HG03103 (cell line): Measurements from ENCODE around the gene DDX52.
"Not testable (repeated sequence)": the region's sequence is repeated elsewhere in the genome, so short reads cannot be mapped to it uniquely, and the experiment has no call there.

ENCODE experiments used
- ATAC-seq: cut with Tn5 transposase; IDR thresholded peaks from one replicate; pipeline ENCODE4 v1.9.1; 2021; ENCODE audit warnings: low read depth; ENCODE audit not compliant: unreplicated experiment

The DDX52 gene

GRCh38 chr17:37643118-37643766 lies at the start of gene DDX52:
TSS of gene DDX52 (minus strand) at chr17:37643446. CDS start at chr17:37643420, 26 bp downstream.
- ATAC-seq, result peak; percentile 74

- no peak for ATAC-seq
Measured at GRCh38 chr17:37691807-37692206, 48.6 kb upstream of the DDX52 start.

- no peak for ATAC-seq
Measured at GRCh38 chr17:37689317-37689716, 46.1 kb upstream of the DDX52 start.

- no peak for ATAC-seq
Measured at GRCh38 chr17:37683454-37683984, 40.3 kb upstream of the DDX52 start.

- ATAC-seq, result no peak
Measured at GRCh38 chr17:37682007-37682406, 38.8 kb upstream of the DDX52 start.

- ATAC-seq, result not testable (repeated sequence)
Measured at GRCh38 chr17:37679995-37680394, 36.7 kb upstream of the DDX52 start.

- ATAC-seq, result no peak
Measured at GRCh38 chr17:37678036-37678435, 34.8 kb upstream of the DDX52 start.

- ATAC-seq, result no peak
Measured at GRCh38 chr17:37677021-37677420, 33.8 kb upstream of the DDX52 start.

- ATAC-seq, result no peak
Measured at GRCh38 chr17:37676115-37676925, 33.1 kb upstream of the DDX52 start.

- no peak for ATAC-seq
Measured at GRCh38 chr17:37674511-37674910, 31.3 kb upstream of the DDX52 start.

GRCh38 chr17:37673386-37673785 lies 30.1 kb upstream of the DDX52 start:
- ATAC-seq, result no peak

GRCh38 chr17:37672548-37673078 lies 29.4 kb upstream of the DDX52 start:
- no peak for ATAC-seq

- no peak for ATAC-seq
Measured at GRCh38 chr17:37671824-37672547, 28.7 kb upstream of the DDX52 start.

- ATAC-seq, result no peak
Measured at GRCh38 chr17:37671028-37671823, 28.0 kb upstream of the DDX52 start.

GRCh38 chr17:37667039-37667438 lies 23.8 kb upstream of the DDX52 start:
- ATAC-seq, result no peak

GRCh38 chr17:37664214-37664613 lies 21.0 kb upstream of the DDX52 start:
- ATAC-seq, result no peak

GRCh38 chr17:37662353-37662752 lies 19.1 kb upstream of the DDX52 start:
- no peak for ATAC-seq

- ATAC-seq, result no peak
Measured at GRCh38 chr17:37661400-37662014, 18.3 kb upstream of the DDX52 start.

GRCh38 chr17:37659925-37660324 lies 16.7 kb upstream of the DDX52 start:
- ATAC-seq, result no peak

GRCh38 chr17:37657202-37657601 lies 14.0 kb upstream of the DDX52 start:
- ATAC-seq, result no peak
